HEK293 (cell line): ENCODE results near the gene HECTD4.

ENCODE experiments used
- KLF8 ChIP-seq: fragments of 450-650 bp; formaldehyde crosslinking; IDR thresholded peaks from 2 replicates; pipeline ENCODE4 v1.5.1; 2016; ENCODE audit warnings: missing biosample characterization, missing genetic modification characterization
- KLF9 ChIP-seq: fragments of 450-650 bp; formaldehyde crosslinking; IDR thresholded peaks from 2 replicates; pipeline ENCODE4 v1.5.1; 2016; ENCODE audit warnings: missing biosample characterization, missing genetic modification characterization, low read depth
- MYNN ChIP-seq: fragments of 450-650 bp; formaldehyde crosslinking; IDR thresholded peaks from 2 replicates; pipeline ENCODE4 v1.5.1; 2016; ENCODE audit warnings: missing biosample characterization, missing genetic modification characterization, borderline replicate concordance
- MZF1 ChIP-seq: fragments of 450-650 bp; formaldehyde crosslinking; IDR thresholded peaks from 2 replicates; pipeline ENCODE4 v1.5.1; 2017; ENCODE audit warnings: missing biosample characterization, missing genetic modification characterization, borderline replicate concordance
- TRIM28 ChIP-seq: IDR thresholded peaks from 2 replicates; pipeline ENCODE4 v1.6.1; 2011; ENCODE audit warnings: low read length, control low read depth, borderline replicate concordance
- ZBTB26 ChIP-seq: fragments of 450-650 bp; formaldehyde crosslinking; optimal IDR thresholded peaks from 2 replicates; pipeline ENCODE3; 2016; ENCODE audit warnings: missing biosample characterization, mild to moderate bottlenecking, missing genetic modification characterization
- ZBTB8A ChIP-seq: fragments of 450-650 bp; formaldehyde crosslinking; IDR thresholded peaks from 2 replicates; pipeline ENCODE4 v1.5.1; 2016; ENCODE audit warnings: missing biosample characterization, missing genetic modification characterization
- ZNF157 ChIP-seq: fragments of 450-650 bp; formaldehyde crosslinking; IDR thresholded peaks from 2 replicates; pipeline ENCODE4 v1.5.1; 2016; ENCODE audit warnings: missing biosample characterization, missing genetic modification characterization
- ZNF16 ChIP-seq: fragments of 450-650 bp; formaldehyde crosslinking; IDR thresholded peaks from 2 replicates; pipeline ENCODE4 v1.5.1; 2016; ENCODE audit warnings: low read depth, missing biosample characterization, missing genetic modification characterization
- ZNF292 ChIP-seq: fragments of 450-650 bp; formaldehyde crosslinking; IDR thresholded peaks from 2 replicates; pipeline ENCODE4 v1.5.1; 2016; ENCODE audit warnings: low read depth, missing biosample characterization, missing genetic modification characterization, borderline replicate concordance
- ZNF311 ChIP-seq: fragments of 450-650 bp; formaldehyde crosslinking; IDR thresholded peaks from 2 replicates; pipeline ENCODE4 v1.5.1; 2017; ENCODE audit warnings: missing biosample characterization, missing genetic modification characterization, borderline replicate concordance
- ZNF416 ChIP-seq: fragments of 450-650 bp; formaldehyde crosslinking; IDR thresholded peaks from 2 replicates; pipeline ENCODE4 v1.5.1; 2016; ENCODE audit warnings: missing biosample characterization, missing genetic modification characterization
- ZNF561 ChIP-seq: fragments of 450-650 bp; IDR thresholded peaks from 2 replicates; pipeline ENCODE4 v1.5.1; 2018; ENCODE audit warnings: missing biosample characterization, missing genetic modification characterization, borderline replicate concordance
- ZNF585B ChIP-seq: fragments of 450-650 bp; formaldehyde crosslinking; IDR thresholded peaks from 2 replicates; pipeline ENCODE4 v1.5.1; 2016; ENCODE audit warnings: missing biosample characterization, missing genetic modification characterization
- ZNF596 ChIP-seq: fragments of 450-650 bp; IDR thresholded peaks from 2 replicates; pipeline ENCODE4 v1.5.0; 2018; ENCODE audit warnings: missing biosample characterization, mild to moderate bottlenecking, missing genetic modification characterization, moderate library complexity
- ZNF677 ChIP-seq: fragments of 450-650 bp; IDR thresholded peaks from 2 replicates; pipeline ENCODE4 v1.5.0; 2018; ENCODE audit warnings: missing biosample characterization, mild to moderate bottlenecking, missing genetic modification characterization, moderate library complexity
- ZNF704 ChIP-seq: fragments of 450-650 bp; formaldehyde crosslinking; IDR thresholded peaks from 2 replicates; pipeline ENCODE4 v1.5.1; 2016; ENCODE audit warnings: missing biosample characterization, missing genetic modification characterization
- ZNF791 ChIP-seq: fragments of 450-650 bp; formaldehyde crosslinking; IDR thresholded peaks from 2 replicates; pipeline ENCODE4 v1.5.1; 2016; ENCODE audit warnings: missing biosample characterization, missing genetic modification characterization
- ZSCAN23 ChIP-seq: fragments of 450-650 bp; formaldehyde crosslinking; IDR thresholded peaks from 2 replicates; pipeline ENCODE4 v1.5.1; 2016; ENCODE audit warnings: missing biosample characterization, missing genetic modification characterization
- TF ChIP-seq, protein P1 (sequence below): fragments of 450-650 bp; formaldehyde crosslinking; conservative IDR thresholded peaks from 2 replicates; pipeline ENCODE4 v1.5.1; 2016; ENCODE audit warnings: low read depth, missing biosample characterization, missing genetic modification characterization
- TF ChIP-seq, protein P2 (sequence below): fragments of 450-650 bp; formaldehyde crosslinking; conservative IDR thresholded peaks from 2 replicates; pipeline ENCODE4 v1.5.1; 2016; ENCODE audit warnings: low read depth, missing biosample characterization, missing genetic modification characterization
- TF ChIP-seq, protein P3 (sequence below): fragments of 450-650 bp; formaldehyde crosslinking; IDR thresholded peaks from 2 replicates; pipeline ENCODE4 v1.5.1; 2016; ENCODE audit warnings: missing biosample characterization, missing genetic modification characterization, borderline replicate concordance
- TF ChIP-seq, protein P4 (sequence below): fragments of 450-650 bp; IDR thresholded peaks from 2 replicates; pipeline ENCODE4 v1.5.1; 2018; ENCODE audit warnings: missing biosample characterization, mild to moderate bottlenecking, missing genetic modification characterization

HECTD4 gene

DNA sequence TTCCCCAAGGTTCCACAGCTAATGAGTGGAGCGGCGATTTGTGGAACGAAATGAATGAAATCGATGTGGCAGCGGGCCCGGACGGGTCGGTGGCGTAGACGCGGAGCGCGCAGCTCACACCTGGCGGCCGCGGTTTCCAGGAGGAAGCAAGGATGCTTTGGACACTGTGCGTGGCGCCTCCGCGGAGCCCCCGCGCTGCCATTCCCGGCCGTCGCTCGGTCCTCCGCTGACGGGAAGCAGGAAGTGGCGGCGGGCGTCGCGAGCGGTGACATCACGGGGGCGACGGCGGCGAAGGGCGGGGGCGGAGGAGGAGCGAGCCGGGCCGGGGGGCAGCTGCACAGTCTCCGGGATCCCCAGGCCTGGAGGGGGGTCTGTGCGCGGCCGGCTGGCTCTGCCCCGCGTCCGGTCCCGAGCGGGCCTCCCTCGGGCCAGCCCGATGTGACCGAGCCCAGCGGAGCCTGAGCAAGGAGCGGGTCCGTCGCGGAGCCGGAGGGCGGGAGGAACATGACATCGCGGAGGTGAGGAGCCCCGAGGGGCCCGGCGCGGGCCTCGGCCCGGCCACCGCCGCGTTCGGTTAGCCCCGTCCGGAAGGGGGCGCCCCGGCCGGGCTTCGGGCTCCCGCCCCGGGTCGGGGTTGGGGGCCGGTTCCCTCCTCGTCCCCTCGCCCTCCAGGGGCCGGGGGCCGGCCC is 36.5 kb upstream of the HECTD4 start, which contains the start of gene PTPN11 (continued):
- TF ChIP-seq MYNN (no peak), ZNF704 (tag by site-specific recombination) (no peak), TRIM28 (no peak), KLF8 (tag by site-specific recombination) (peak; percentile 73; the same call in 1 of the 2 replicates), ZBTB26 (peak; percentile 87), ZNF292 (no peak), ZNF677 (tag by site-specific recombination) (0 out of 2 replicates have a peak, but pooled peaks have one; percentile 10), ZNF596 (tag by site-specific recombination) (peak; percentile 43; the same call in 1 of the 2 replicates), ZNF416 (no peak), ZNF561 (tag by site-specific recombination) (peak; percentile 71), ZNF585B (tag by site-specific recombination) (no peak), ZNF311 (no peak), ZNF791 (tag by site-specific recombination) (no peak), ZBTB8A (tag by site-specific recombination) (peak; percentile 25; the same call in 1 of the 2 replicates), ZSCAN23 (tag by site-specific recombination) (no peak), ZNF157 (no peak), ZNF16 (tag by site-specific recombination) (no peak), KLF9 (tag by site-specific recombination) (peak; percentile 12; the same call in 1 of the 2 replicates), MZF1 (tag by site-specific recombination) (no peak)
- TF ChIP-seq, protein P1, sequence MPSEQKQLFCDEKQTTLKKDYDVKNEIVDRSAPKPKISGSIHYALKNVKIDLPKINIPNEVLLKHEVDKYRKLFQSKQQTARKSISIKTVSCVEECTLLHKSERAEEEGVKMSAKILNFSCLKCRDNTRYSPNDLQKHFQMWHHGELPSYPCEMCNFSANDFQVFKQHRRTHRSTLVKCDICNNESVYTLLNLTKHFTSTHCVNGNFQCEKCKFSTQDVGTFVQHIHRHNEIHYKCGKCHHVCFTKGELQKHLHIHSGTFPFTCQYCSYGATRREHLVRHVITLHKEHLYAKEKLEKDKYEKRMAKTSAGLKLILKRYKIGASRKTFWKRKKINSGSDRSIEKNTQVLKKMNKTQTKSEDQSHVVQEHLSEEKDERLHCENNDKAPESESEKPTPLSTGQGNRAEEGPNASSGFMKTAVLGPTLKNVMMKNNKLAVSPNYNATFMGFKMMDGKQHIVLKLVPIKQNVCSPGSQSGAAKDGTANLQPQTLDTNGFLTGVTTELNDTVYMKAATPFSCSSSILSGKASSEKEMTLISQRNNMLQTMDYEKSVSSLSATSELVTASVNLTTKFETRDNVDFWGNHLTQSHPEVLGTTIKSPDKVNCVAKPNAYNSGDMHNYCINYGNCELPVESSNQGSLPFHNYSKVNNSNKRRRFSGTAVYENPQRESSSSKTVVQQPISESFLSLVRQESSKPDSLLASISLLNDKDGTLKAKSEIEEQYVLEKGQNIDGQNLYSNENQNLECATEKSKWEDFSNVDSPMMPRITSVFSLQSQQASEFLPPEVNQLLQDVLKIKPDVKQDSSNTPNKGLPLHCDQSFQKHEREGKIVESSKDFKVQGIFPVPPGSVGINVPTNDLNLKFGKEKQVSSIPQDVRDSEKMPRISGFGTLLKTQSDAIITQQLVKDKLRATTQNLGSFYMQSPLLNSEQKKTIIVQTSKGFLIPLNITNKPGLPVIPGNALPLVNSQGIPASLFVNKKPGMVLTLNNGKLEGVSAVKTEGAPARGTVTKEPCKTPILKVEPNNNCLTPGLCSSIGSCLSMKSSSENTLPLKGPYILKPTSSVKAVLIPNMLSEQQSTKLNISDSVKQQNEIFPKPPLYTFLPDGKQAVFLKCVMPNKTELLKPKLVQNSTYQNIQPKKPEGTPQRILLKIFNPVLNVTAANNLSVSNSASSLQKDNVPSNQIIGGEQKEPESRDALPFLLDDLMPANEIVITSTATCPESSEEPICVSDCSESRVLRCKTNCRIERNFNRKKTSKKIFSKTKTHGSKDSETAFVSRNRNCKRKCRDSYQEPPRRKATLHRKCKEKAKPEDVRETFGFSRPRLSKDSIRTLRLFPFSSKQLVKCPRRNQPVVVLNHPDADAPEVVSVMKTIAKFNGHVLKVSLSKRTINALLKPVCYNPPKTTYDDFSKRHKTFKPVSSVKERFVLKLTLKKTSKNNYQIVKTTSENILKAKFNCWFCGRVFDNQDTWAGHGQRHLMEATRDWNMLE (tag by site-specific recombination), result peak; percentile 35
- TF ChIP-seq, protein P2, sequence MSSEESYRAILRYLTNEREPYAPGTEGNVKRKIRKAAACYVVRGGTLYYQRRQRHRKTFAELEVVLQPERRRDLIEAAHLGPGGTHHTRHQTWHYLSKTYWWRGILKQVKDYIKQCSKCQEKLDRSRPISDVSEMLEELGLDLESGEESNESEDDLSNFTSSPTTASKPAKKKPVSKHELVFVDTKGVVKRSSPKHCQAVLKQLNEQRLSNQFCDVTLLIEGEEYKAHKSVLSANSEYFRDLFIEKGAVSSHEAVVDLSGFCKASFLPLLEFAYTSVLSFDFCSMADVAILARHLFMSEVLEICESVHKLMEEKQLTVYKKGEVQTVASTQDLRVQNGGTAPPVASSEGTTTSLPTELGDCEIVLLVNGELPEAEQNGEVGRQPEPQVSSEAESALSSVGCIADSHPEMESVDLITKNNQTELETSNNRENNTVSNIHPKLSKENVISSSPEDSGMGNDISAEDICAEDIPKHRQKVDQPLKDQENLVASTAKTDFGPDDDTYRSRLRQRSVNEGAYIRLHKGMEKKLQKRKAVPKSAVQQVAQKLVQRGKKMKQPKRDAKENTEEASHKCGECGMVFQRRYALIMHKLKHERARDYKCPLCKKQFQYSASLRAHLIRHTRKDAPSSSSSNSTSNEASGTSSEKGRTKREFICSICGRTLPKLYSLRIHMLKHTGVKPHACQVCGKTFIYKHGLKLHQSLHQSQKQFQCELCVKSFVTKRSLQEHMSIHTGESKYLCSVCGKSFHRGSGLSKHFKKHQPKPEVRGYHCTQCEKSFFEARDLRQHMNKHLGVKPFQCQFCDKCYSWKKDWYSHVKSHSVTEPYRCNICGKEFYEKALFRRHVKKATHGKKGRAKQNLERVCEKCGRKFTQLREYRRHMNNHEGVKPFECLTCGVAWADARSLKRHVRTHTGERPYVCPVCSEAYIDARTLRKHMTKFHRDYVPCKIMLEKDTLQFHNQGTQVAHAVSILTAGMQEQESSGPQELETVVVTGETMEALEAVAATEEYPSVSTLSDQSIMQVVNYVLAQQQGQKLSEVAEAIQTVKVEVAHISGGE (tag by site-specific recombination), result peak; percentile 85
- TF ChIP-seq, protein P3, sequence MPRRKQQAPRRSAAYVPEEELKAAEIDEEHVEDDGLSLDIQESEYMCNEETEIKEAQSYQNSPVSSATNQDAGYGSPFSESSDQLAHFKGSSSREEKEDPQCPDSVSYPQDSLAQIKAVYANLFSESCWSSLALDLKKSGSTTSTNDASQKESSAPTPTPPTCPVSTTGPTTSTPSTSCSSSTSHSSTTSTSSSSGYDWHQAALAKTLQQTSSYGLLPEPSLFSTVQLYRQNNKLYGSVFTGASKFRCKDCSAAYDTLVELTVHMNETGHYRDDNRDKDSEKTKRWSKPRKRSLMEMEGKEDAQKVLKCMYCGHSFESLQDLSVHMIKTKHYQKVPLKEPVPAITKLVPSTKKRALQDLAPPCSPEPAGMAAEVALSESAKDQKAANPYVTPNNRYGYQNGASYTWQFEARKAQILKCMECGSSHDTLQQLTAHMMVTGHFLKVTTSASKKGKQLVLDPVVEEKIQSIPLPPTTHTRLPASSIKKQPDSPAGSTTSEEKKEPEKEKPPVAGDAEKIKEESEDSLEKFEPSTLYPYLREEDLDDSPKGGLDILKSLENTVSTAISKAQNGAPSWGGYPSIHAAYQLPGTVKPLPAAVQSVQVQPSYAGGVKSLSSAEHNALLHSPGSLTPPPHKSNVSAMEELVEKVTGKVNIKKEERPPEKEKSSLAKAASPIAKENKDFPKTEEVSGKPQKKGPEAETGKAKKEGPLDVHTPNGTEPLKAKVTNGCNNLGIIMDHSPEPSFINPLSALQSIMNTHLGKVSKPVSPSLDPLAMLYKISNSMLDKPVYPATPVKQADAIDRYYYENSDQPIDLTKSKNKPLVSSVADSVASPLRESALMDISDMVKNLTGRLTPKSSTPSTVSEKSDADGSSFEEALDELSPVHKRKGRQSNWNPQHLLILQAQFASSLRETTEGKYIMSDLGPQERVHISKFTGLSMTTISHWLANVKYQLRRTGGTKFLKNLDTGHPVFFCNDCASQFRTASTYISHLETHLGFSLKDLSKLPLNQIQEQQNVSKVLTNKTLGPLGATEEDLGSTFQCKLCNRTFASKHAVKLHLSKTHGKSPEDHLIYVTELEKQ, result no peak
- TF ChIP-seq, protein P4, sequence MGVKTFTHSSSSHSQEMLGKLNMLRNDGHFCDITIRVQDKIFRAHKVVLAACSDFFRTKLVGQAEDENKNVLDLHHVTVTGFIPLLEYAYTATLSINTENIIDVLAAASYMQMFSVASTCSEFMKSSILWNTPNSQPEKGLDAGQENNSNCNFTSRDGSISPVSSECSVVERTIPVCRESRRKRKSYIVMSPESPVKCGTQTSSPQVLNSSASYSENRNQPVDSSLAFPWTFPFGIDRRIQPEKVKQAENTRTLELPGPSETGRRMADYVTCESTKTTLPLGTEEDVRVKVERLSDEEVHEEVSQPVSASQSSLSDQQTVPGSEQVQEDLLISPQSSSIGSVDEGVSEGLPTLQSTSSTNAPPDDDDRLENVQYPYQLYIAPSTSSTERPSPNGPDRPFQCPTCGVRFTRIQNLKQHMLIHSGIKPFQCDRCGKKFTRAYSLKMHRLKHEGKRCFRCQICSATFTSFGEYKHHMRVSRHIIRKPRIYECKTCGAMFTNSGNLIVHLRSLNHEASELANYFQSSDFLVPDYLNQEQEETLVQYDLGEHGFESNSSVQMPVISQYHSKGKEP, result no peak
